ENCODE results near the gene ZSCAN1.

The ZSCAN1 gene

DNA sequence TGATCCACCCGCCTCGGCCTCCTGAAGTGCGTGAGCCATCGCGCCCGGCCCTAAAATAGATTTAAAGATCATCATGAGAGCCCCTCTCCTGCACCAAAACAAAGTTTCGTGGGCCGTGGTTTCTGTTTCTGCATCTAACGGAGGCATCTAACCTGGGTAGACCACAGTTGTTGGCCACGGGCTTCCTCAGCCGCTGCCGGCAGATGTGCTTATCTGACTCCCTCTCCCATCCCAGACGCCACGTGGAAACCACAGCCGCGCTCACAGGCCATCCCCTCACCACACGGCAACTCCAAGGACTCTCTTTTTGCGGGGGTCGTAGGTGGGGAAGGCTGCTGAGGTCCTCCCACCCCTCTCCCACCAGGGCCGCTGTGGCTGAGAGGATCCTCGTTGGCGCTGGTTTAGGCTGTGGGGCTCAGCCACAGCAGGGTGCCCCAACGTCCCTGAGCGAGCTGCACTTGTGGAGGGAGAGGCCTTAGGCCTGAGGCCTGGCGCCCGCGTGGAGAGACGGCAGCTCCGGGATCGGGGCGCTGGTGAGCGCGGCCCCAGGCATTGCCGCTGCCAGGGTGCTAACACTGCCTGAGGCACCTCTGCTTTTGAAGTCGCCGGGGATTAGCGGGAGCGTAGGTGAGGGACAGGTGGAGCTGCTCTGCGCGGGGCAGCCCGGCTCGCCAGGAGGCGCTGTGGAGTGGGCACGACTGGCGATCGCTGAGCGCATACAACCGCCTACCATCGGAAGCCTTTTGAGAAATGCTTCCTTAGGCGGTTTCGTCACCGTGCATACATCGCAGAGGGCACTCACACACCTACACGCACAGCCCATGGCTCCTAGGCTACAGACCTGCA, 8.9 kb downstream of the ZSCAN1 start:
- no peak overlapping the region for H3K27ac ChIP-seq (ENCODE audit: low read length)
- no peaks in the 10 kb centered on the region for H3K36me3 ChIP-seq (ENCODE audit: insufficient read depth, low read depth, low read length)
- H3K4me3 ChIP-seq (ENCODE audit: low read length) = no peak overlapping the region
- no peak overlapping the region for H3K9ac ChIP-seq (ENCODE audit: low read depth, low read length)
- H3K4me1 ChIP-seq (ENCODE audit: insufficient read depth, low read length) = no peaks in the 10 kb centered on the region
- no peaks in the 10 kb centered on the region for H3K27me3 ChIP-seq (ENCODE audit: insufficient read depth, low read length)
- peaks cover 78% of the 10 kb centered on the region for H3K9me3 ChIP-seq (ENCODE audit: insufficient read depth, low read depth, low read length)

DNA sequence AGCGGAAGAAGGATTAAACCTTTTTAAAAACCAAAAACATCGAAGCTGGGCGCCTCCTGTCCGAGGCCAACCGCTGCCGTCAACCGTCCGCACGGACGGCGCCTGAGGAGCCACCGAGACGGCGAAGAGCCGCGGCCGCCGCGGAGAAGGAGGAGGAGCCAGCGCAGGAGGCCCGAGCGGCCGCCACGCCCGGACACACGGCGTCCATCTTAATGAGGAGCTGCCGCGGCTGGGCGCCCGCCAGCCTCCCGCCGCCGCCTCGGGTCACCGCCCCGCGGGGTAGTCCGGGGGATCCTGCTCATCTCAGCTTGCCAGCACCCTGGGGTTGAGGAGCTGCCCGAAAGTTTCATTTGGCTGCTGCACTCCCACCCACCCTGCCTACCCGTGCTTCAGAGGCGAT, 10.6 kb downstream of the ZSCAN1 start:
- no peaks in the 10 kb centered on the region for H3K4me1 ChIP-seq (ENCODE audit: insufficient read depth, low read length)
- peaks cover 82% of the 10 kb centered on the region for H3K9me3 ChIP-seq (ENCODE audit: insufficient read depth, low read depth, low read length)
- H3K4me3 ChIP-seq (ENCODE audit: low read length) = no peak overlapping the region
- no peaks in the 10 kb centered on the region for H3K36me3 ChIP-seq (ENCODE audit: insufficient read depth, low read depth, low read length)
- no peaks in the 10 kb centered on the region for H3K27me3 ChIP-seq (ENCODE audit: insufficient read depth, low read length)
- H3K9ac ChIP-seq (ENCODE audit: low read depth, low read length) = no peak overlapping the region
- H3K27ac ChIP-seq (ENCODE audit: low read length) = no peak overlapping the region

DNA sequence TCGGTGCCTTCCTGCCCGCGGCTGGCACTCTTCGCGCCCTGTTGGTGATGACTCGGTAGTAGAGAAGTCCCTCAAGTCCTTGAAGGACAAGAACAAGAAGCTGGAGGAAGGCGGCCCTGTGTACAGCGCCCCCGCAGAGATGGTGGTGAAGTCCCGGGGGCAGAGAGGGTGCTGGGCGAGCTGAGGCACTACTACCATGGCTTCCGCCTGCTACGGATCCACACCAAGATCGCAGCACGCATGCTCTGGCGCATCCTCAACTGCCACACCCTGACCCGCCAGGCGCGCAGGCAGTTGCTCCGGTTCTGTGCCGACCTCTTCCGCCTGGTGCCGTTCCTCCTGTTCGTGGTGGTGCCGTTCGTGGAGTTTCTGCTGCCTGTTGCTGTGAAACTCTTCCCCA, 11.1 kb downstream of the ZSCAN1 start:
- Histone ChIP-seq H3K4me1 (ENCODE audit: insufficient read depth, low read length) (no peaks in the 10 kb centered on the region), H3K36me3 (ENCODE audit: insufficient read depth, low read depth, low read length) (no peaks in the 10 kb centered on the region), H3K4me3 (ENCODE audit: low read length) (no peak overlapping the region), H3K9me3 (ENCODE audit: insufficient read depth, low read depth, low read length) (peaks cover 85% of the 10 kb centered on the region), H3K27me3 (ENCODE audit: insufficient read depth, low read length) (no peaks in the 10 kb centered on the region), H3K27ac (ENCODE audit: low read length) (no peak overlapping the region), H3K9ac (ENCODE audit: low read depth, low read length) (no peak overlapping the region)

DNA sequence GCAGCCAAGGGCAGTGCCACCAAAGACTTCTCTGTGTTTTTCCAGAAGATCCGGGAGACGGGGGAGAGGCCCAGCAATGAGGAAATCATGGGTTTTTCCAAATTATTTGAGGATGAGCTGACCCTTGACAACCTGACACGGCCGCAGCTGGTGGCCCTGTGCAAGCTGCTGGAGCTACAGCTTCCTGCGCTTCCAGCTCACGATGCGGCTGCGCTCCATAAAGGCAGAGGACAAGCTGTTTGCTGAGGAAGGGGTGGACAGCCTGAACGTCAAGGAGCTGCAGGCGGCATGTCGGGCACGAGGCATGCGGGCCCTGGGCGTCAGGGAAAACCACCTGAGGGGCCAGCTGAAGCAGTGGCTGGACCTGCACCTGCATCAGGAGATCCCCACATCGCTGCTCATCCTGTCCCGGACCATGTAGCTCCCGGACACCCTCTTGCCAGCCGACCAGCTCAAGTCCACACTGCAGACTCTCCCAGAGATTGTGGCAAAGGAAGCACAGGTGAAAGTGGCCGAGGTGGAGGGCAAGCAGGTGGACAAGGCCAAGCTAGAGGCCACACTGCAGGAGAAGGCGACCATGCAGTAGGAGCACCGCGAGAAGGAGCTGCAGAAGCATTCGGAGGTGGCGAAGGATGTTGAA, 11.7 kb downstream of the ZSCAN1 start:
- Histone ChIP-seq H3K36me3 (ENCODE audit: insufficient read depth, low read depth, low read length) (no peaks in the 10 kb centered on the region), H3K27me3 (ENCODE audit: insufficient read depth, low read length) (no peaks in the 10 kb centered on the region), H3K27ac (ENCODE audit: low read length) (no peak overlapping the region), H3K4me1 (ENCODE audit: insufficient read depth, low read length) (no peaks in the 10 kb centered on the region), H3K4me3 (ENCODE audit: low read length) (no peak overlapping the region), H3K9me3 (ENCODE audit: insufficient read depth, low read depth, low read length) (peaks cover 81% of the 10 kb centered on the region), H3K9ac (ENCODE audit: low read depth, low read length) (no peak overlapping the region)

DNA sequence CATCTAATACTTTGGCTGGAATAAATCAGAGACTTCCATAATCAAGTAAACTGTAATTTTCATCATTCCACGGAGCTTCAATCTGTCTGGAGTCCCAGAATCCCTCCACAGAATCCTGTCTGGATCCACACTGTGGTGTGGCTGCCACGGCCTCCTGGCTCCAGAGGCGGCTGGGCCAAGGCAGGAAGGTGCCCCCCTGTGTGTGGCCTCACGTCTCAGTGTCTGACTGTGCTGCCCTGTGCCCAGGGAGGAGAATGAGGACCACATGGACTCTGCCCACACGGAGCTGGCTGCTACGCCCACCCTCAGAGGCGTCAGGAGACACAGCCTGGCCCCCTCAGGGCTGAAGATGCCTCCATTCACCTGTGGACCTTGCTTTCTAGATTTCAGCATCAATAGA, 13.0 kb downstream of the ZSCAN1 start:
- H3K9ac ChIP-seq (ENCODE audit: low read depth, low read length) = no peak overlapping the region
- no peaks in the 10 kb centered on the region for H3K27me3 ChIP-seq (ENCODE audit: insufficient read depth, low read length)
- no peak overlapping the region for H3K27ac ChIP-seq (ENCODE audit: low read length)
- peaks cover 81% of the 10 kb centered on the region for H3K9me3 ChIP-seq (ENCODE audit: insufficient read depth, low read depth, low read length)
- no peak overlapping the region for H3K4me3 ChIP-seq (ENCODE audit: low read length)
- no peaks in the 10 kb centered on the region for H3K4me1 ChIP-seq (ENCODE audit: insufficient read depth, low read length)
- no peaks in the 10 kb centered on the region for H3K36me3 ChIP-seq (ENCODE audit: insufficient read depth, low read depth, low read length)

DNA sequence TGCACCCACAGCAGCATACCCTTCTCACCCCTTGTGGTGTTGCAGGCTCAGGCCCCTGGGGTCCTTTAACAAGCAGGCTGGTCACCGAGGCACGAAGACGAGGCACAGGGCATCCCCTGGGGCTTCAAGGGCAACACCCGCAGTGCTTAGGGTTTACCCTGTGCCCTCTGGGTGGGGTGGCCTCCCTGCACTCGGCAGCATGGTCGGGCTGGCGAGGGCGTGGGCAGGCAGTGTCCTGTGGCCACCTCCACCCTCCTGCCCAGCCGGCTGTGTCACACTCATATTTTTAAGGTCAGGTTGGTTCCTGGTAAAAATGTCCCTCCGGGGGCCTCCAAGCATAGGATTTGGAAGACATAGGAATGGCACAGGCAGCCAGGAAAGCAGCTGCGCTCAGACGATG, 13.8 kb downstream of the ZSCAN1 start:
- Histone ChIP-seq H3K4me3 (ENCODE audit: low read length) (no peak overlapping the region), H3K9ac (ENCODE audit: low read depth, low read length) (no peak overlapping the region), H3K36me3 (ENCODE audit: insufficient read depth, low read depth, low read length) (no peaks in the 10 kb centered on the region), H3K27ac (ENCODE audit: low read length) (no peak overlapping the region), H3K9me3 (ENCODE audit: insufficient read depth, low read depth, low read length) (peaks cover 85% of the 10 kb centered on the region), H3K27me3 (ENCODE audit: insufficient read depth, low read length) (no peaks in the 10 kb centered on the region), H3K4me1 (ENCODE audit: insufficient read depth, low read length) (no peaks in the 10 kb centered on the region)

DNA sequence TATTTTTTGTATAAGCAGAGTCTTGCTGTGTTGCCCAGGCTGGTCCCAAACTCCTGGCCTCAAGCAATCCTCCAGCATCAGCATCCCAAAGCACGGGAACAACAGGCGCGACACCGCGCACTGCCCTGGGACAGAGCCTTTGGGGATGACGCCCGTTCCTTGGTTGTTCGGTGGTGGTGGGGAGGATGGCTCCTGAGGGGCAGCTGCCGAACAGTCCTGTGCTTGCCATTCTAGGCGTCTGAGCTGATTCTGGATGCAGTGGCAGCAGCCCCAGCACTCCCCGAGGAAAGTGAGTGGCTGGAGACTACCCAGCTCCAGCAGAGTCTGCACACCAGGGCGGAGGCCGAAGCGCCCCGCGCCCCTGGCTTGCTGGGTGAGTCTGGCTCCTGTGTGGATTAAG, 18.4 kb downstream of the ZSCAN1 start:
- Histone ChIP-seq H3K27ac (ENCODE audit: low read length) (no peak overlapping the region), H3K9me3 (ENCODE audit: insufficient read depth, low read depth, low read length) (peaks cover 90% of the 10 kb centered on the region), H3K4me1 (ENCODE audit: insufficient read depth, low read length) (no peaks in the 10 kb centered on the region), H3K9ac (ENCODE audit: low read depth, low read length) (no peak overlapping the region), H3K4me3 (ENCODE audit: low read length) (no peak overlapping the region), H3K27me3 (ENCODE audit: insufficient read depth, low read length) (no peaks in the 10 kb centered on the region), H3K36me3 (ENCODE audit: insufficient read depth, low read depth, low read length) (no peaks in the 10 kb centered on the region)

DNA sequence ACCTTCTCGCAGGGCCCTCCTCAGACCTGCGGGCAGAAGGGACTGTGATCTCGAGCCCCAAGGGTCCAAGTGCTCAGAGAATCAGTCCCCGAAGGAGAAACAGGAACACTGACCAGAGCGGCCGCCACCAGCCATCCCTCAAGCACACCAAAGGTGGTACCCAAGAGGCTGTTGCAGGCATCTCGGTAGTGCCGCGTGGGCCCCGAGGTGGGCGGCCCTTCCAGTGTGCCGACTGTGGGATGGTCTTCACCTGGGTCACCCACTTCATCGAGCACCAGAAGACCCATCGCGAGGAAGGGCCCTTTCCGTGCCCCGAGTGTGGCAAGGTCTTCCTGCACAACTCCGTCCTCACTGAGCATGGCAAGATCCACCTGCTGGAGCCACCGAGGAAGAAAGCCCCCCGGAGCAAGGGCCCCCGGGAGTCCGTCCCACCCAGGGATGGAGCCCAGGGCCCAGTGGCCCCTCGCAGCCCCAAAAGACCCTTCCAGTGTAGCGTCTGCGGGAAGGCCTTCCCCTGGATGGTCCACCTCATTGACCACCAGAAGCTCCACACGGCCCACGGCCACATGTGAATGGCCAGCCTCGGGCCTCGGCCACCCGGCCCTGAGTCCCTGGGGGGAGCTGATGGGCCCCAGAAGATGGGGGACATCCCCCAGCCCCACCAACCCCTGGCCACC, 19.8 kb downstream of the ZSCAN1 start:
- Histone ChIP-seq H3K27ac (ENCODE audit: low read length) (no peak overlapping the region), H3K9me3 (ENCODE audit: insufficient read depth, low read depth, low read length) (peaks cover 91% of the 10 kb centered on the region), H3K9ac (ENCODE audit: low read depth, low read length) (no peak overlapping the region), H3K4me3 (ENCODE audit: low read length) (no peak overlapping the region), H3K4me1 (ENCODE audit: insufficient read depth, low read length) (no peaks in the 10 kb centered on the region), H3K27me3 (ENCODE audit: insufficient read depth, low read length) (no peaks in the 10 kb centered on the region), H3K36me3 (ENCODE audit: insufficient read depth, low read depth, low read length) (no peaks in the 10 kb centered on the region)

DNA sequence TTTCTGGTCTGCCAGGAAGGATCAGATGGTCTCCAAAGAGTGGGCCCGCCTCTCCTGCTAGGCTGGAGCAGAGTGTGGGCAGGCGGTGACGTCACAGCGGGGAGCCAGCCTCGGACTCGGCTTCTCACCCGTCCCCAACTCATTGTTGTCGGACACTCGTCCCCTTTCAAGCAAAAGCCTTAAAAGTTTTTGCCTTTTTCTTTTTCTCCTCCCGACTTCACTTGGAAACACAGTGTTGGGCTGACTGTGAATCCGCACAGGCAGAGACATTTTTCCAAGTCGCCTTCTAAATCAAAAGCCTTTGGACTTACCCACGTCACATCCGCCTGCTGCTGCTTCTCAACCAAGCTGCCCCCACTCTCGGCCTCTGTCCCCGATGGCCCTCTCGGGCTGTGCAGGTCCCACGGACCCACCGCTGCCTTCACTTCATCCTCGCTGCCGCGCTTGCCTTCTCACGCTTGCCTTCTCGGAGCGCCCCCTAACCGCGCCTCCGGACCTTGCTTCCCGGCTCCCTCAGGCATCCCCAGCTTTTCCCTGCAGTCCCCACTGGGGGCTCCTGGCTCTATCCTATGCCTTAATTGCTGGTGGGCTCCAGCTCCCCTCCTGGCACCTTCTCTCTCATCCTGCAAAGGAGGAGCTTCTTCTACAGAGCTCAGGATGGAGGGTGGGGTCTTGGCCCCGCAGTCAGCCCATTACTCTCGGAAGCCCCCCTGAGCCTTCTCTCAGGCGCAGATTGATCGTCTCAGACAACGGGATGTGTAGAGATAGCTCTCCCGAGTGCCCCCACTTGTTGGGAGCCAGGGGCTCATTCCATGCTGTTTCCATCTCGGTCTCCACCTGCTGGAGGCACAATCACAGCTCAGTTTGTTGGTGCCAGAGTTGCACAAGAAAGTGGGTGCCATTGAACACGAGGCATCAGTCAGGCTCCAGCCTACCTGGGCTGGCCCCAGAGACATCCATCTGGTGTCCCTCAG, 21.4 kb downstream of the ZSCAN1 start:
- Histone ChIP-seq H3K9ac (ENCODE audit: low read depth, low read length) (no peak overlapping the region), H3K4me3 (ENCODE audit: low read length) (no peak overlapping the region), H3K36me3 (ENCODE audit: insufficient read depth, low read depth, low read length) (no peaks in the 10 kb centered on the region), H3K27ac (ENCODE audit: low read length) (no peak overlapping the region), H3K9me3 (ENCODE audit: insufficient read depth, low read depth, low read length) (peaks cover 84% of the 10 kb centered on the region), H3K4me1 (ENCODE audit: insufficient read depth, low read length) (no peaks in the 10 kb centered on the region), H3K27me3 (ENCODE audit: insufficient read depth, low read length) (no peaks in the 10 kb centered on the region)

DNA sequence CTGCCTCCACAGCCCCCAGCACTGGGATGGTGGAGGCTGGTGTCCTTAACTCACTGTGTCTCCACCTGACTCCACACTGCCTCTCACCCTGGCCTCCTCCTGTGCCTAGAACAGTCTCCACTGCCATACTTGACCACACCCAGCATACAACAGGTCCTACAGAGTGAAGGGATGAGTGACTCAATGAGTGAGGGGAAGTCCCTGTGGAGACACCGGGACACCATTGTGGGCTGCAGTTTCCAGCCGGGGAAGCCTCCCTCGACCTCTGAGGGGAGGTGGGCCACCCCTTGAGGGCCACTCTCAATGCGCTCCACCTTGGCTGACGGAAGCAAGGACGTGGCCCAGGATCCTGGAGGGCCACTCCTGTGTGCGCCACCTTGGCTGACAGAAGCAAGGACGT, 22.4 kb downstream of the ZSCAN1 start:
- no peaks in the 10 kb centered on the region for H3K36me3 ChIP-seq (ENCODE audit: insufficient read depth, low read depth, low read length)
- no peak overlapping the region for H3K27ac ChIP-seq (ENCODE audit: low read length)
- H3K4me1 ChIP-seq (ENCODE audit: insufficient read depth, low read length) = no peaks in the 10 kb centered on the region
- H3K27me3 ChIP-seq (ENCODE audit: insufficient read depth, low read length) = no peaks in the 10 kb centered on the region
- H3K9ac ChIP-seq (ENCODE audit: low read depth, low read length) = no peak overlapping the region
- H3K9me3 ChIP-seq (ENCODE audit: insufficient read depth, low read depth, low read length) = peaks cover 82% of the 10 kb centered on the region
- no peak overlapping the region for H3K4me3 ChIP-seq (ENCODE audit: low read length)

DNA sequence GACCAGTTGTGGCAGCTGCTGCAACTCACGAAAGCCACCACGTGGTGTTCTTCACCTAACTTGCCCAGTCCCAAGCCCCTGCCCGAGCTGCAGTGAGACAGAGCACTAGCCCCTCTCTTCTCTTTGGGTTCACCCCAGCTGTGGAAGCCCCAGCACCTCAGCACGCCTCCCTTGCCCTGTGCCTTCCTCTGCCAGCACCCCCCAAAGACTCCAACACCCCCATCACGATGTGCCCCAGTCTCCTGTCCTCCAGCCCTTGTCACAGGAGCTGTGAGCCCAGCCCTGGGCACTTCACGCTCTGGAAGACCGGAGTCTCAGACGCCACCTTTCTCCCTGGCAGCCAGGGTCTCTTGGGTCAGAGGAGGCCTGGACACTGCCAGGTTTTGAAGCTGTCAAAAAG, 23.0 kb downstream of the ZSCAN1 start:
- no peaks in the 10 kb centered on the region for H3K27me3 ChIP-seq (ENCODE audit: insufficient read depth, low read length)
- H3K9me3 ChIP-seq (ENCODE audit: insufficient read depth, low read depth, low read length) = peaks cover 78% of the 10 kb centered on the region
- no peak overlapping the region for H3K27ac ChIP-seq (ENCODE audit: low read length)
- H3K36me3 ChIP-seq (ENCODE audit: insufficient read depth, low read depth, low read length) = no peaks in the 10 kb centered on the region
- H3K4me3 ChIP-seq (ENCODE audit: low read length) = no peak overlapping the region
- H3K4me1 ChIP-seq (ENCODE audit: insufficient read depth, low read length) = no peaks in the 10 kb centered on the region
- no peak overlapping the region for H3K9ac ChIP-seq (ENCODE audit: low read depth, low read length)

All from iPS-20b (cell line).